Gastrocnemius medialis (tissue), 4 donors: Measurements from ENCODE around the gene HIC1. TPM values are rescaled to one million over a fixed set of nuclear protein-coding genes. Genes with fewer than 3 reads are reported as not detected.

Experiments used
- ATAC-seq, 2 donors: fragments of 150-250 bp; one replicate each; pipeline ENCODE4 v1.9.1; 2016
- DNase-seq, 2 donors: peaks; one replicate each; pipeline ENCODE4 v3.0.0-alpha.2; 2019
- H3K27ac ChIP-seq, 4 donors: fragments of 200-600 bp; sonication (generic); 1 replicate in 1 of 4; 2 replicates in 3 of 4; pipeline ENCODE4 v1.5.1; 2016 to 2018; ENCODE audit warnings: mild to moderate bottlenecking in 2 of 4, moderate library complexity in 1 of 4
- H3K27me3 ChIP-seq, 3 donors: fragments of 200-600 bp; sonication (generic) in 2 of 3; 1 replicate in 1 of 3; 2 replicates in 2 of 3; pipeline versions ENCODE4 v1.5.1 to v1.6.0; 2016 to 2019; ENCODE audit warnings: mild to moderate bottlenecking in 1 of 3, moderate library complexity in 1 of 3
- H3K36me3 ChIP-seq, 2 donors: fragments of 200-600 bp; sonication (generic) in 1 of 2; one replicate each; pipeline ENCODE4 v1.5.1; 2017 to 2018
- H3K4me1 ChIP-seq, 2 donors: fragments of 200-600 bp; sonication (generic) in 1 of 2; one replicate each; pipeline ENCODE4 v1.5.1; 2016 to 2017; ENCODE audit warnings: mild to moderate bottlenecking in 2 of 2
- H3K4me3 ChIP-seq, 4 donors: fragments of 200-600 bp; sonication (generic) in 3 of 4; 1 replicate in 1 of 4; 2 replicates in 3 of 4; pipeline ENCODE4 v1.5.1; 2016 to 2019; ENCODE audit warnings: mild to moderate bottlenecking in 2 of 4
- H3K9me3 ChIP-seq, 3 donors: fragments of 200-600 bp; sonication (generic) in 2 of 3; 1 replicate in 1 of 3; 2 replicates in 2 of 3; pipeline ENCODE4 v1.5.1; 2016 to 2019
- POLR2A ChIP-seq, 2 donors: fragments of 450-650 bp; IDR thresholded peaks; one replicate each; pipeline ENCODE4 v1.6.1; 2017; ENCODE audit warnings: antibody characterized with exemption in 2 of 2, mild to moderate bottlenecking in 2 of 2, moderate library complexity in 2 of 2
- in situ Hi-C, 4 donors: fragments of 200-750 bp; cut with MboI; loops; one replicate each; pipeline versions ENCODE4 v1.15.0 to v1.8.0; 2017; ENCODE audit warnings: low sequenced_read_pairs in 4 of 4
- intact Hi-C: fragments of 100-400 bp; cut with DNase I; formaldehyde crosslinking; loops from one replicate; pipeline ENCODE4 v1.15.1; 2023; ENCODE audit warnings: low total_unique reads
- total RNA-seq, 4 donors: library from RNA; depleted of rRNA; stranded (reverse); fragments of >200 nt; gene quantifications; one replicate each; pipeline versions ENCODE4 v1.1.0 to v1.2.3, GENCODE V29; 2016
- TF ChIP-seq, protein P1 (sequence below), 5 experiments: fragments of 450-650 bp in 3 of 5; fragments of 200-600 bp in 2 of 5; sonication (generic) in 2 of 5; IDR thresholded peaks in 4 of 5; conservative IDR thresholded peaks in 1 of 5; 1 replicate in 4 of 5; 2 replicates in 1 of 5; pipeline ENCODE4 v1.5.1; 2016 to 2019; ENCODE audit warnings: antibody characterized with exemption in 5 of 5, mild to moderate bottlenecking in 3 of 5, moderate library complexity in 3 of 5

Gene HIC1
- total RNA-seq, 4 donors from 2014 or later = 4.6 to 9.6 (median 6.9) TPM

- Histone ChIP-seq H3K36me3 (peaks cover 0 to 14% of the 10 kb centered on the region in 2 donors), H3K27me3 (no peaks in the 10 kb centered on the region), H3K9me3 (no peaks in the 10 kb centered on the region), H3K27ac (peak overlapping the region; percentile 76 to 85 (median 80)), H3K4me1 (peaks cover 66 to 70% of the 10 kb centered on the region in 2 donors), H3K4me3 (no peak overlapping the region)
- peak; percentile 28 to 34 for ATAC-seq
- intact Hi-C loops (loop anchor here (10.0 kb wide), 1 partner anchor 90 kb away; no protein-coding TSS in a partner anchor), in situ Hi-C loops (no loop called here)
- TF ChIP-seq, protein P1, sequence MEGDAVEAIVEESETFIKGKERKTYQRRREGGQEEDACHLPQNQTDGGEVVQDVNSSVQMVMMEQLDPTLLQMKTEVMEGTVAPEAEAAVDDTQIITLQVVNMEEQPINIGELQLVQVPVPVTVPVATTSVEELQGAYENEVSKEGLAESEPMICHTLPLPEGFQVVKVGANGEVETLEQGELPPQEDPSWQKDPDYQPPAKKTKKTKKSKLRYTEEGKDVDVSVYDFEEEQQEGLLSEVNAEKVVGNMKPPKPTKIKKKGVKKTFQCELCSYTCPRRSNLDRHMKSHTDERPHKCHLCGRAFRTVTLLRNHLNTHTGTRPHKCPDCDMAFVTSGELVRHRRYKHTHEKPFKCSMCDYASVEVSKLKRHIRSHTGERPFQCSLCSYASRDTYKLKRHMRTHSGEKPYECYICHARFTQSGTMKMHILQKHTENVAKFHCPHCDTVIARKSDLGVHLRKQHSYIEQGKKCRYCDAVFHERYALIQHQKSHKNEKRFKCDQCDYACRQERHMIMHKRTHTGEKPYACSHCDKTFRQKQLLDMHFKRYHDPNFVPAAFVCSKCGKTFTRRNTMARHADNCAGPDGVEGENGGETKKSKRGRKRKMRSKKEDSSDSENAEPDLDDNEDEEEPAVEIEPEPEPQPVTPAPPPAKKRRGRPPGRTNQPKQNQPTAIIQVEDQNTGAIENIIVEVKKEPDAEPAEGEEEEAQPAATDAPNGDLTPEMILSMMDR (IDR thresholded peaks at IDR 0.05 in 4 of 5, conservative IDR thresholded peaks at IDR 0.05 in 1 of 5) = no peak
- TF ChIP-seq POLR2A (IDR thresholded peaks at IDR 0.05) = no peak
- DNase-seq = peak in 1 of 2 donors; percentile 66
Observed at GRCh38 chr17:2084766-2085647, 30.1 kb downstream of the HIC1 start.

DNA sequence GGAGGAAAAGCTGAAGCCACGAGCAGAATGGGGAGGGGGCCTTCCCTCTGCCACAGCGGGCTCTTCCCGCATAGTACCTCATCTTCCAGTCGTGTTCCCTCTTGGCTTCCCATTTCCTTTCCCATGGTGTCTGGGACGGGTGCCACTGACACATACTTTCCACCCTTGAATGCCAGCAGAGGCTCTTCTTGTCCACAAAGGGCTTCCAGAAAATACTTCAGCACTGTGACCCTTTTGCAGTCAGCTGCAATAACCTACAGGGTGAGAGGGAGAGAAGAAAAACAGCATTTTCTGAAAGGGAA, 30.7 kb downstream of the HIC1 start:
- DNase-seq (peak in 1 of 2 donors; percentile 70), ATAC-seq (peak; percentile 30 to 38)
- H3K4me3 ChIP-seq = no peak overlapping the region
- in situ Hi-C loops = no loop called here
- H3K36me3 ChIP-seq = peaks cover 0 to 14% of the 10 kb centered on the region in 2 donors
- intact Hi-C loops = loop anchor here (10.0 kb wide), 1 partner anchor 89 kb away; no protein-coding TSS in a partner anchor
- TF ChIP-seq, protein P1 (IDR thresholded peaks at IDR 0.05 in 4 of 5, conservative IDR thresholded peaks at IDR 0.05 in 1 of 5) = no peak
- no peak for TF ChIP-seq POLR2A (IDR thresholded peaks at IDR 0.05)
- H3K27me3 ChIP-seq = no peaks in the 10 kb centered on the region
- H3K9me3 ChIP-seq = no peaks in the 10 kb centered on the region
- peak overlapping the region; percentile 76 to 85 (median 80) for H3K27ac ChIP-seq
- peaks cover 72 to 76% of the 10 kb centered on the region in 2 donors for H3K4me1 ChIP-seq

GRCh38 chr17:2086306-2086705, 31.4 kb downstream of the HIC1 start:
- peaks cover 0 to 8% of the 10 kb centered on the region in 2 donors for H3K36me3 ChIP-seq
- H3K4me1 ChIP-seq = peaks cover 79% of the 10 kb centered on the region in 2 donors
- H3K27ac ChIP-seq = peak overlapping the region; percentile 76 to 85 (median 80)
- no peak for TF ChIP-seq POLR2A (IDR thresholded peaks at IDR 0.05)
- TF ChIP-seq, protein P1 (IDR thresholded peaks at IDR 0.05 in 4 of 5, conservative IDR thresholded peaks at IDR 0.05 in 1 of 5) = no peak
- no peak for DNase-seq
- H3K27me3 ChIP-seq = no peaks in the 10 kb centered on the region
- ATAC-seq = no peak
- no peak overlapping the region for H3K4me3 ChIP-seq
- intact Hi-C loops = loop anchor here (10.0 kb wide), 1 partner anchor 88 kb away; no protein-coding TSS in a partner anchor
- in situ Hi-C loops = no loop called here
- no peaks in the 10 kb centered on the region for H3K9me3 ChIP-seq

DNA sequence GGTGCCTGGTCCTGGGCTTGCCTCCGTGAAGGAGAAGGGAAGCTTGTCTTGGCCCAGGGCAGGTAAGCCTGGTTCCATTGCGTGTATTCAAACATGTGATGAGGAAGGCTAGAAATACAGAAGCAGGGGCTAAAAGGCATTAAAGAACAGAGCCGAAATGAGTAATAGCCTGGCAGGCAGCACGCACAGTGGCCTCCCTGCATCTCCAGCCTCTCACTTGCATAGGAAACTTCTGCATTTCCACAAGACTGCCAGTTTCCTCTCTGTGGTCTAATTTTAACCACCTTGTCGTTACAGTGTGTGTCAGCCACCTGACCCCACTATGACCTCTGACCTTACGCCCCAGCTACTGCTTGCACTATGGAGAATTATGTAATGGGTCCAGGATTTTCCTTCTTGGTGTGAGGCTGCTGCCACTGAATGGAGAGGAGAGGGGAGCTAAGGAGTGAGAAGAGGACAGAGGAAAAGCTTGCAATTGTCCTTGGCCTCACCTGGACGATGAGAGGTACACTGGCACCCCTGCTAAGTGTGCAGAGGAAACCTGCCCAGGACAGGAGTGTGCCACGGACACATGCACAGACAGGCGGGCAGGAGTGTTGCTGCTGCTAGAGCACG, 32.8 kb downstream of the HIC1 start:
- DNase-seq = no peak
- Histone ChIP-seq H3K27ac (peak overlapping the region; percentile 76 to 85 (median 80)), H3K36me3 (no peaks in the 10 kb centered on the region), H3K27me3 (no peaks in the 10 kb centered on the region), H3K9me3 (no peaks in the 10 kb centered on the region), H3K4me3 (no peak overlapping the region), H3K4me1 (peaks cover 79% of the 10 kb centered on the region in 2 donors)
- ATAC-seq = no peak
- in situ Hi-C loops = no loop called here
- intact Hi-C loops = loop anchor here (10.0 kb wide), 1 partner anchor 87 kb away; no protein-coding TSS in a partner anchor
- TF ChIP-seq POLR2A (IDR thresholded peaks at IDR 0.05) = no peak
- TF ChIP-seq, protein P1 (IDR thresholded peaks at IDR 0.05 in 4 of 5, conservative IDR thresholded peaks at IDR 0.05 in 1 of 5) = no peak
